Caki2 (cell line): ENCODE data around the gene PIGR. TPM values are rescaled to one million over a fixed set of nuclear protein-coding genes. Genes with fewer than 3 reads are reported as not detected.

Experiments used
- DNase-seq: peaks from one replicate; pipeline ENCODE4 v3.0.0-alpha.2; 2015; ENCODE audit warnings: low read depth
- in situ Hi-C: cut with HindIII; loops from 2 replicates; pipeline ENCODE4 v1.10.0; 2016; ENCODE audit warnings: low sequenced_read_pairs, low pct_unique_long_range_greater_than_20kb, mixed read lengths
- total RNA-seq: library from RNA; depleted of rRNA; stranded (reverse); fragments of >200 nt; shearing (Covaris generic); gene quantifications from 2 replicates; pipeline ENCODE4 v1.2.3, GENCODE V29; 2014; ENCODE audit warnings: low replicate concordance

The PIGR gene
- total RNA-seq, 1 experiment from 2014 or later, result not detected

- in situ Hi-C loops, result no loop called here
- DNase-seq, result no peak
These were observed 24.4 kb downstream of the PIGR start, which contains the start of gene FCMR for GRCh38 chr1:206921772-206922265. Gene FCMR, minus strand, starts transcription at chr1:206921941. Its CDS starts 87 bp downstream, at chr1:206921854.

- in situ Hi-C loops, result no loop called here
- no peak for DNase-seq
These were observed 28.2 kb downstream of the PIGR start for GRCh38 chr1:206918076-206918475.

- in situ Hi-C loops, result no loop called here
- DNase-seq, result no peak
These were observed 30.1 kb downstream of the PIGR start for GRCh38 chr1:206916000-206916709.

DNA sequence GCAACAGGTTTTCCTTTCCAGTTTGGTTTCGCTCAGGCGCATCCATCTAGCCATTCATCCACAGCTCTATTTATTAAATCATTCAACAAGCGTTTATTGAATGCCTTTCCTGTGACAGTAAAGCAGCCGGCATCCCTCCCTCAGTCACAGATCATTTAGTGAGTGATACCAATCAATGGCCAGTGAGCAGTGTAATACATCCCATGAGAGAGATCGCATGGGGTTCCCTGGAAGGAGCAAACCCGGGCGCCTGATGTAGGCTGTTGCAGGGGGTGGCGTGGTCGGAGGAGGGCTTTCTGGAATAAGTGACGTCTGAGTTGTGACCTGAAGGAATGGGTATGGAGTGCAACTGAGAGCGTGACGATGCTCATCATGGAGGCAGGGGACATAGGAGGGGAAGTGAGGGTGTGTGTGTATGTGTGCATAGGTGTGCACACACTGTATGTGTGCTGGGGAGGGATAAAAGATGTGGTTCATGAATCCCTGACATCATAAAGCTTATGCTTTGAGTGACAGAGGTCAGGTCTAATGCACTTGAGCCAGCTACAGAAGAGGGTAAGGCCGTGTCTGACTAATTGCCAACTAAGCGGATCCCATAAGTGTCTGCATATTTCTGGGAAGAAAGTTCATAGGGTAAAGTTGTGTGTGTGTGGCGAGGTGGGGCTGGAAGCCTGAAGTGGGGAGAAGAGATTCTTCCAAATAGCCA lies 31.1 kb downstream of the PIGR start:
- in situ Hi-C loops, result no loop called here
- peak; percentile 64 for DNase-seq

DNA sequence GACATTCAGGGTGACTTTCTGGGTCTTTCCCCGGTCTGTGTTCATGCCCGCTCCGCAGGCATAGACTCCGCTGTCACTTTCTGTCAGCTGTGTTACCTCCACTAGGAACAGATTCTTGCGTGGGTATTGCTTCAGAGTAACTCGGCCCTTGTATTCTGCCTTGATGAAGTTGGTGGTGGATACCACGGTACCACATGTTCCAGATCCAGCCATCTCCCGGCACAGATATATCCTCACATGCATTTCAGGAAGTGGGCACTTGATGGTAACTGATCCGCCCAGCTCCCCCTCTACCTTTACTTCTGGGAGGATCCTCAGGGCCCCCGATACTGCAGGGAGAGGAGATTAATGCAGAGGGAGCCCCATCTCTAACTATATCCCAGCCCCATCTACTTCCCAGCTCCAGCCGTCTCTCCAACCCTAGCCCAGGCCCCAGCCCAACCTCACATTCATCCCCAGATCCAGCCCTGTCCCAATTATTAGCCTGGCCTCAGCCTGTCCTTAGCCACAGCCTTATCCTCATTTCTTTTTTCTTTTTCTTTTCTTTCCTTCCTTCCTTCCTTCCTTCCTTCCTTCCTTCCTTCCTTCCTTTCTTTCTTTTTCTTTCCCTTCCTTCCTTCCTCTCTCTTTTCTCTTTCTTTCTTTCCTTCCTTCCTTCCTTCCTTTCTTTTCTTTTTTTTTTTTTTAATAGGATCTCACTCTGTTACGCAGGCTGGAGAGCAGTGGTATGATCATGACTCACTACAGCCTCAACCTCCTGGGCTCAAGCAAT lies 32.3 kb downstream of the PIGR start:
- DNase-seq, result no peak
- in situ Hi-C loops, result no loop called here

- peak; percentile 53 for DNase-seq
- in situ Hi-C loops, result no loop called here
These were observed 33.7 kb downstream of the PIGR start for GRCh38 chr1:206912445-206913095.

DNA sequence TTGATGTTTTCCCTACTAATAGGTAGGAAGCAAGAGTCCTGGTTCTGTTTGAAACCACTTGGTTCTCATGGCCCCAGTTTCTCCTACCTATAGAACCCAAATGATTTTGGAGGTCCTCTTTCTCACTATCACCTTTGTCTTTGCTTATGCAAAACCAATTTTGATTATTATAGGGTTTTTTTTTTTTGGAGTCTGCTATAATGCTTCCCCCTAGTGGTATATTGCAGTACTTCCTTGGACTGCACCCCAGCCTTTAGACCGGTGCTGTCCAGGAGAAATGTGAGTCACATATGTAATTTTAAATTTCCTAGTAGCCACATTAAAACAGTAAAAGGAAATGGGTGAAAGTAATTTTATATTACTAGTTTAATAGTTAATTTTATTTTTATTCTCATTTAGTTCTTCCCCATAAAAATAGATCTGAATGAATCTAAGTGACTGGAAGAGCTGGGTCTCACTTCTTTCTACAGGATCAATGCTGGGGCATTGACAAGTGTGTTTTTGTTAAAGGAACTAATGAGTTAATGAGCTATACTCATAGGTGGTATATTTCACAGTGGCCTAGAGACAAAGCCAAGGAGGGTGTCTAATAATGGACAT lies 35.1 kb downstream of the PIGR start:
- in situ Hi-C loops, result no loop called here

GRCh38 chr1:206909883-206910318 lies 36.4 kb downstream of the PIGR start:
- in situ Hi-C loops, result no loop called here
- no peak for DNase-seq

More for the DNA sequence above, 35.1 kb downstream of the PIGR start:
- DNase-seq, result peak; percentile 66

DNA sequence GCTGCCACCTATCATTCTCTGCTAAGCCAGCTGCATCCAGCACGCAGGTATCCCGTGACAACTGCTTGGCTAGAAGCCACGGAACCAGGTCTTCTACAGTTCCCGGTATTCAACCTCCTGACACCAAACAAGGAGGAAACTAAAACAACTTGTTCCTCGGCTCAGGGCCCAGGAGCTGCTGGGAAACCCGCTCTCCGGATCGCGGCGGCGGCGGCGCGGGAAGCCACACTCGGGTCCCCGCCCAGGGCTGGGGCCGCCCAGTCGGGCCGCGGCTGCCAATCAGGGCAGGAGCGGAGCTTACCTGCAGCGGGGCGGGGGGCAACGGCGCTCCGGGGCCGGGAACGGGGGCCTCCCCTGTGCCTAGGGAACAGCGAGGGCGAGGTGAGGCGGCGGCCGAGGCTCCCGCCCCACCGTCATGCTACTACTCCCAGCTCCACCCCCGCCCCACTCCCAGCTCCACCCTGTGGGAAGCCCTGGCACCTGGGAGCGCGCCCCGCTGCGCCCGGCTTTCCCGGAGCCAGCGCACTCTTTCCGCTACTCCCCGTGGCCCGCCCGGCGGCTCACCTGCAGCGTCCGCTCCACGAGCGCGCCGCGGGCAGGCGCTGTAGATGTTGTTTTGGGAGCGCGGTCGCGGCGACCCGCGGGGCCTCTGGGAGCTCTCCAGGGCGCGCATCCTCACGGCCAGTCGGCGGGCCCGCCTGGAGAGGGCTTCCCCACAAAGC lies 36.9 kb downstream of the PIGR start:
- peak; percentile 41 for DNase-seq
- in situ Hi-C loops, result no loop called here

GRCh38 chr1:206908038-206908437 lies 38.2 kb downstream of the PIGR start:
- no peak for DNase-seq
- in situ Hi-C loops, result no loop called here

- in situ Hi-C loops, result no loop called here
- no peak for DNase-seq
These were observed 38.8 kb downstream of the PIGR start for GRCh38 chr1:206907304-206907991.

- in situ Hi-C loops, result no loop called here
- DNase-seq, result peak; percentile 67
These were observed 40.7 kb downstream of the PIGR start for GRCh38 chr1:206905295-206906164.

DNA sequence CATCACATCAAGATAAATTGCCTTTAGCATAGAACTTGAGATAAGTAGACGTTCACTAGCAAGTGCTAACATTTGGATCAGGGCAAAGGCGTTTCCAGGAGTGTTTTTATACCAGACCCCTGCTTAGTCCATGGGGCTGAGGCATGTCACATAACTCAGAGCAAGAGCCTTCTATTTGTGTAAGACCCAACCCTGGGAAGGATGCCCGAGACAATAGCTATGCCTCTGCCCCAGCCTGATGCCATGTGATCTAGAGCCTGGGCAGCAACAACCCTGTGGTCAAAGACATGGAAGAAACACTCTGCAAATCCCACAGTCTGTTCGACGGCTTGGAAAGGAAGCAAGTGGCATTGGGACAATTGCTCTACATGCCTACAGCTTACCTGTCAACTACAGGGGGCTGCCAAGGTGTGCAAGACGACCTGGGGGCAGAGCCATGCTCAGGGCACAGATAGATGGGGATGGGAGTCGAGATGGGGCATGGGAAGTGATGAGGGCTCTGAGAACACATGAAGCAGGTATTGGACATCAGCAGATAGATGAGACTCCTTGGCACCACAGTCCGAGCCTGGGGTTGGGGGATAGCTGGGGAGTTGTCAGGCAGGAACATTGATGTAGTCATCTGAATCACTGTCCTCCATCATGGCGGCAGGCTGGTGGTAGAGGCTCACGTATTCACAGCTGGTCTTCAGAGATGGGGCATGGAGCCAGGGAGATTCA lies 41.7 kb downstream of the PIGR start:
- DNase-seq, result no peak
- in situ Hi-C loops, result no loop called here

- in situ Hi-C loops, result no loop called here
- DNase-seq, result no peak
These were observed 42.6 kb downstream of the PIGR start for GRCh38 chr1:206903687-206904086.

DNA sequence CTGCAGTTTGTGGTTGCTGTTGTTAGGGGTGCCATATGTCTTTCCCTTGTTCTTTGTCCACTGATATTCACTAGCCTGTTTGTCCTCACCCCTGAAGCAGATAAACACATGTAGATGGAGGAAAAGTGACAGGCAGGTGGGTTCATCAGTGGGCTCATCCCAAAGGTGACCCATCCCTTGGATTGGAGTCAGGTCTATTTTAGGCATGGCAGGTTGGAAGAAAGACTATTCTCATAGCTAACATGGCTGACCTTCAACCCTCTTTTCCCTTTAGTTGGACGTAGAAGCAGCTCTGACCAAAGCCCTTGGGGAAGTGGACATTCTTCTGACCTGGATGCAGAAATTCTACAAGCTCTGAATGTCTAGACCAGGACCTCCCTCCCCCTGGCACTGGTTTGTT lies 43.6 kb downstream of the PIGR start:
- no peak for DNase-seq
- in situ Hi-C loops, result no loop called here
